Lung microvascular endothelial cell (primary cell): ENCODE measurements around the gene COPS4. TPM values are rescaled to one million over a fixed set of nuclear protein-coding genes. Genes with fewer than 3 reads are reported as not detected.
"Not testable (repeated sequence)": the region's sequence is repeated elsewhere in the genome, so short reads cannot be mapped to it uniquely, and the experiment has no call there.

Experiments
- DNase-seq, 2 donors: peaks; one replicate each; pipeline versions ENCODE4 v3.0.0 to v3.0.0-alpha.2; 2010; ENCODE audit warnings: low read depth in 2 of 2
- total RNA-seq: library from RNA; depleted of rRNA; stranded (reverse); fragments of >200 nt; gene quantifications from 2 replicates; pipeline ENCODE4 v1.2.1, GENCODE V29; 2014

Gene COPS4
- total RNA-seq, 1 donor from 2014 or later = 73.2 TPM

- DNase-seq = not testable (repeated sequence)
Observed at GRCh38 chr4:83023599-83023998, 11.4 kb upstream of the COPS4 start.

- DNase-seq = no peak
Observed at GRCh38 chr4:83024233-83024632, 10.8 kb upstream of the COPS4 start.

GRCh38 chr4:83025563-83025962 is 9.4 kb upstream of the COPS4 start:
- DNase-seq = no peak

- no peak for DNase-seq
Observed at GRCh38 chr4:83028976-83029375, 6.0 kb upstream of the COPS4 start.

GRCh38 chr4:83029688-83030087 is 5.3 kb upstream of the COPS4 start:
- DNase-seq = no peak

GRCh38 chr4:83036991-83037665 is 2.1 kb downstream of the COPS4 start:
- DNase-seq = no peak

- DNase-seq = no peak
Observed at GRCh38 chr4:83040269-83040668, 5.3 kb downstream of the COPS4 start.

GRCh38 chr4:83043157-83043556 is 8.2 kb downstream of the COPS4 start:
- DNase-seq = not testable (repeated sequence)

- no peak for DNase-seq
Observed at GRCh38 chr4:83043801-83044407, 8.9 kb downstream of the COPS4 start.

- DNase-seq = no peak
Observed at GRCh38 chr4:83046693-83047473, 11.9 kb downstream of the COPS4 start.

GRCh38 chr4:83048781-83049180 is 13.8 kb downstream of the COPS4 start:
- not testable (repeated sequence) for DNase-seq

GRCh38 chr4:83054928-83055327 is 19.9 kb downstream of the COPS4 start:
- peak; percentile 33 to 66 for DNase-seq

- DNase-seq = no peak
Observed at GRCh38 chr4:83062739-83063138, 27.8 kb downstream of the COPS4 start.

- DNase-seq = no peak
Observed at GRCh38 chr4:83065266-83065665, 30.3 kb downstream of the COPS4 start.

GRCh38 chr4:83067058-83067639 is 32.2 kb downstream of the COPS4 start:
- DNase-seq = no peak

GRCh38 chr4:83071116-83071515 is 36.1 kb downstream of the COPS4 start:
- peak; percentile 79 to 83 for DNase-seq

GRCh38 chr4:83074086-83074704 is 39.2 kb downstream of the COPS4 start:
- DNase-seq = peak; percentile 86

- not testable (repeated sequence) for DNase-seq
Observed at GRCh38 chr4:83074783-83075182, 39.8 kb downstream of the COPS4 start.

- peak; percentile 72 to 79 for DNase-seq
Observed at GRCh38 chr4:83075311-83076095, 40.5 kb downstream of the COPS4 start.

GRCh38 chr4:83080561-83080960 is 45.6 kb downstream of the COPS4 start:
- no peak for DNase-seq

- DNase-seq = peak; percentile 47 to 84
Observed at GRCh38 chr4:83082777-83083176, 47.8 kb downstream of the COPS4 start.
